A673 (cell line): ENCODE results near the gene PROX1. TPM values are rescaled to one million over a fixed set of nuclear protein-coding genes. Genes with fewer than 3 reads are reported as not detected.

ENCODE experiments used
- BruUV-seq: library from RNA; stranded (reverse); fragments of 400-500 nt; replicated peaks from 2 replicates; lab custom pipeline; 2021; lab: Mats Ljungman, UMichigan
- CTCF ChIA-PET: fragments of 300-600 bp; sonication (Branson Sonifier 250); formaldehyde crosslinking; loops from one replicate; lab custom pipeline; 2022; ENCODE audit warnings: antibody characterized with exemption; lab: Charles Lee
- POLR2A ChIA-PET: fragments of 300-600 bp; sonication (Branson Sonifier 250); formaldehyde crosslinking; loops from one replicate; lab custom pipeline; 2022; ENCODE audit warnings: antibody characterized with exemption; ENCODE audit not compliant: low non-redundant PET; lab: Charles Lee
- DNase-seq: peaks from one replicate; pipeline ENCODE4 v3.0.0-alpha.2; 2015; ENCODE audit warnings: low spot score
- H3K27ac ChIP-seq: fragments of 200-600 bp; sonication (generic); 2 replicates; pipeline ENCODE4 v1.5.1; 2016; ENCODE audit warnings: mixed run types, low read depth, mild to moderate bottlenecking, mixed read lengths, antibody characterized with exemption, low read length; ENCODE audit not compliant: poor library complexity, severe bottlenecking
- H3K27me3 ChIP-seq: fragments of 200-600 bp; sonication (generic); replicated peaks from 2 replicates; pipeline ENCODE4 v1.6.1; 2017; ENCODE audit warnings: mixed run types, low read depth, mild to moderate bottlenecking, mixed read lengths, antibody characterized with exemption, low read length; ENCODE audit not compliant: insufficient read depth, poor library complexity
- H3K36me3 ChIP-seq: fragments of 200-600 bp; sonication (generic); 2 replicates; pipeline ENCODE4 v1.6.1; 2016; ENCODE audit warnings: mixed run types, mild to moderate bottlenecking, mixed read lengths, antibody characterized with exemption, low read length; ENCODE audit not compliant: insufficient read depth, poor library complexity, severe bottlenecking
- H3K4me1 ChIP-seq: fragments of 200-600 bp; sonication (generic); 2 replicates; pipeline ENCODE4 v1.6.1; 2017; ENCODE audit warnings: mixed run types, mild to moderate bottlenecking, mixed read lengths, antibody characterized with exemption, low read length; ENCODE audit not compliant: insufficient read depth, poor library complexity, severe bottlenecking
- H3K4me3 ChIP-seq: fragments of 200-600 bp; sonication (generic); 2 replicates; pipeline ENCODE4 v1.5.1; 2016; ENCODE audit warnings: low read depth, mixed run types, mild to moderate bottlenecking, mixed read lengths, low read length; ENCODE audit not compliant: poor library complexity, severe bottlenecking
- H3K9me3 ChIP-seq: fragments of 200-600 bp; sonication (generic); 2 replicates; pipeline ENCODE4 v1.6.1; 2016; ENCODE audit warnings: mixed run types, low read depth, mild to moderate bottlenecking, mixed read lengths, antibody characterized with exemption, low read length; ENCODE audit not compliant: poor library complexity, severe bottlenecking
- CTCF ChIP-seq: fragments of 300-800, 200-600 bp; sonication (generic); conservative IDR thresholded peaks from 2 replicates; pipeline ENCODE4 v1.5.1; 2017; ENCODE audit warnings: low read depth, mild to moderate bottlenecking, antibody characterized with exemption, low read length, moderate library complexity, mixed read lengths
- EZH2 ChIP-seq: fragments of 200-600 bp; sonication (generic); IDR thresholded peaks from 2 replicates; pipeline ENCODE4 v1.6.1; 2017; ENCODE audit warnings: borderline replicate concordance, low read depth, mild to moderate bottlenecking, mixed read lengths, antibody characterized with exemption, low read length; ENCODE audit not compliant: poor library complexity, severe bottlenecking
- intact Hi-C: fragments of 100-400 bp; cut with micrococcal nuclease; formaldehyde crosslinking; loops from one replicate; pipeline ENCODE4 v1.10.0; 2022; ENCODE audit not compliant: unreplicated experiment
- total RNA-seq: library from RNA; stranded (reverse); gene quantifications from 2 replicates; pipeline ENCODE4 v1.2.3, GENCODE V29; 2021

Gene PROX1
- total RNA-seq, 1 experiment from 2014 or later, result not detected

GRCh38 chr1:214066936-214067335 is 79.2 kb downstream of the PROX1 start:
- Histone ChIP-seq H3K27ac (no peak overlapping the region), H3K4me1 (no peaks in the 10 kb centered on the region), H3K36me3 (no peaks in the 10 kb centered on the region), H3K27me3 (peaks cover 98% of the 10 kb centered on the region), H3K4me3 (no peak overlapping the region), H3K9me3 (no peaks in the 10 kb centered on the region)
- POLR2A ChIA-PET, result no interaction called here
- CTCF ChIA-PET, result no interaction called here
- intact Hi-C loops, result no loop called here
- DNase-seq, result no peak
- BruUV-seq, result no TSS peak
- TF ChIP-seq EZH2 (no peak), CTCF (no peak)

- CTCF ChIA-PET, result no interaction called here
- Histone ChIP-seq H3K36me3 (no peaks in the 10 kb centered on the region), H3K27me3 (peaks cover 98% of the 10 kb centered on the region), H3K9me3 (no peaks in the 10 kb centered on the region), H3K4me1 (no peaks in the 10 kb centered on the region), H3K4me3 (no peak overlapping the region), H3K27ac (no peak overlapping the region)
- BruUV-seq, result no TSS peak
- POLR2A ChIA-PET, result no interaction called here
- DNase-seq, result no peak
- TF ChIP-seq EZH2, result no peak
- no peak for TF ChIP-seq CTCF
- intact Hi-C loops, result no loop called here
Measured at GRCh38 chr1:214067397-214067796, 79.6 kb downstream of the PROX1 start.

- Histone ChIP-seq H3K36me3 (no peaks in the 10 kb centered on the region), H3K4me3 (no peak overlapping the region), H3K27me3 (peaks cover 98% of the 10 kb centered on the region), H3K9me3 (no peaks in the 10 kb centered on the region), H3K27ac (no peak overlapping the region), H3K4me1 (no peaks in the 10 kb centered on the region)
- DNase-seq, result no peak
- intact Hi-C loops, result no loop called here
- TF ChIP-seq CTCF (no peak), EZH2 (no peak)
- ChIA-PET CTCF (no interaction called here), POLR2A (no interaction called here)
- no TSS peak for BruUV-seq
Measured at GRCh38 chr1:214067853-214068703, 80.3 kb downstream of the PROX1 start.
